Nephron (organoid): ENCODE results near the gene C19orf12.

ENCODE experiments used
- H3K27ac Mint-ChIP-seq, 3 experiments: 2 replicates each; pipeline ENCODE4 v1.8.0; 2020; ENCODE audit warnings: mixed read lengths in 3 of 3, mild to moderate bottlenecking in 2 of 3, moderate library complexity in 1 of 3
- H3K27me3 Mint-ChIP-seq: 2 replicates; pipeline ENCODE4 v1.8.0; 2021; ENCODE audit warnings: low read depth, mild to moderate bottlenecking, moderate library complexity, mixed read lengths
- H3K36me3 Mint-ChIP-seq: 2 replicates; pipeline ENCODE4 v1.8.0; 2020; ENCODE audit warnings: low read depth, mixed read lengths
- H3K4me1 Mint-ChIP-seq: 2 replicates; pipeline ENCODE4 v1.8.0; 2020; ENCODE audit warnings: mixed read lengths
- H3K4me3 Mint-ChIP-seq, 3 experiments: 2 replicates each; pipeline ENCODE4 v1.8.0; 2020; ENCODE audit warnings: mild to moderate bottlenecking in 3 of 3, mixed read lengths in 3 of 3, moderate library complexity in 2 of 3
- H3K9me3 Mint-ChIP-seq: 2 replicates; pipeline ENCODE4 v1.8.0; 2020; ENCODE audit warnings: mixed read lengths
- CTCF ChIP-seq, 3 experiments: fragments of 200-600 bp; sonication (generic); IDR thresholded peaks; one replicate each; pipeline ENCODE4 v1.5.0; 2021; ENCODE audit warnings: antibody characterized with exemption in 3 of 3; ENCODE audit not compliant: unreplicated experiment in 3 of 3

The C19orf12 gene

GRCh38 chr19:29714953-29715700 is at the start of gene C19orf12:
Gene C19orf12, minus strand, starts transcription at chr19:29715261. Its CDS starts 6,848 bp downstream, at chr19:29708413.
- H3K4me3 Mint-ChIP-seq = peak within 1 kb of the TSS; percentile 90 to 91 (median 90)
- H3K27ac Mint-ChIP-seq = peak within 1 kb of the TSS; percentile 92 to 97 (median 97)
- H3K36me3 Mint-ChIP-seq = peaks cover 12% of the 10 kb centered on the region
- H3K4me1 Mint-ChIP-seq = peaks cover 30% of the 10 kb centered on the region
- H3K27me3 Mint-ChIP-seq = no peaks in the 10 kb centered on the region
- no peak for TF ChIP-seq CTCF (IDR thresholded peaks at IDR 0.05; ENCODE audit: unreplicated experiment in 3 of 3)
- H3K9me3 Mint-ChIP-seq = no peaks in the 10 kb centered on the region

GRCh38 chr19:29764361-29764760 is 49.3 kb upstream of the C19orf12 start:
- Mint-ChIP-seq H3K4me3 (no peak overlapping the region), H3K4me1 (no peaks in the 10 kb centered on the region), H3K27ac (no peak overlapping the region), H3K27me3 (peaks cover 14% of the 10 kb centered on the region), H3K9me3 (no peaks in the 10 kb centered on the region), H3K36me3 (no peaks in the 10 kb centered on the region)
- TF ChIP-seq CTCF (IDR thresholded peaks at IDR 0.05; ENCODE audit: unreplicated experiment in 3 of 3) = no peak

- peaks cover 15% of the 10 kb centered on the region for H3K27me3 Mint-ChIP-seq
- H3K9me3 Mint-ChIP-seq = no peaks in the 10 kb centered on the region
- no peaks in the 10 kb centered on the region for H3K4me1 Mint-ChIP-seq
- no peak for TF ChIP-seq CTCF (IDR thresholded peaks at IDR 0.05; ENCODE audit: unreplicated experiment in 3 of 3)
- H3K4me3 Mint-ChIP-seq = no peak overlapping the region
- no peak overlapping the region for H3K27ac Mint-ChIP-seq
- H3K36me3 Mint-ChIP-seq = no peaks in the 10 kb centered on the region
Measured at GRCh38 chr19:29763196-29763595, 48.1 kb upstream of the C19orf12 start.

- Mint-ChIP-seq H3K4me3 (peak overlapping the region in 1 of 3 experiments; percentile 21), H3K27ac (peak overlapping the region; percentile 51 to 63 (median 52)), H3K36me3 (no peaks in the 10 kb centered on the region), H3K4me1 (no peaks in the 10 kb centered on the region), H3K9me3 (no peaks in the 10 kb centered on the region), H3K27me3 (peaks cover 22% of the 10 kb centered on the region)
- no peak for TF ChIP-seq CTCF (IDR thresholded peaks at IDR 0.05; ENCODE audit: unreplicated experiment in 3 of 3)
Measured at GRCh38 chr19:29761575-29762232, 46.6 kb upstream of the C19orf12 start.

- Mint-ChIP-seq H3K36me3 (no peaks in the 10 kb centered on the region), H3K9me3 (no peaks in the 10 kb centered on the region), H3K4me1 (no peaks in the 10 kb centered on the region), H3K27me3 (peaks cover 17% of the 10 kb centered on the region), H3K27ac (peak overlapping the region in 2 of 3 experiments; percentile 51 to 52), H3K4me3 (no peak overlapping the region)
- TF ChIP-seq CTCF (IDR thresholded peaks at IDR 0.05; ENCODE audit: unreplicated experiment in 3 of 3) = no peak
Measured at GRCh38 chr19:29760752-29761502, 45.9 kb upstream of the C19orf12 start.
